ENCODE data around the gene LIMA1. TPM values are rescaled to one million over a fixed set of nuclear protein-coding genes. Genes with fewer than 3 reads are reported as not detected.

Gene LIMA1
- total and polyA plus RNA-seq, 9 of the 15 experiments (the other 6 are each of a cell fraction or from before 2014, with no cell fraction given) = 20.2 to 37.8 (median 27.3) TPM

- TF ChIP-seq GTF2F1 (IDR thresholded peaks at IDR 0.05; ENCODE audit: low read depth, low read length) (no peak), TSC22D4 (tag; IDR thresholded peaks at IDR 0.05) (no peak), TAL1 (IDR thresholded peaks at IDR 0.05) (peak; percentile 53), GATAD2A (IDR thresholded peaks at IDR 0.05) (0 out of 2 replicates have a peak, but pooled peaks have one; percentile 29), HDAC1 (IDR thresholded peaks at IDR 0.05) (peak in 1 of 2 experiments; percentile 41; a peak in 1 of 4 replicates), DPF2 (IDR thresholded peaks at IDR 0.05) (peak; percentile 74), MBD2 (IDR thresholded peaks at IDR 0.05; ENCODE audit: borderline replicate concordance, low read depth) (no peak)
These were observed 43.1 kb downstream of the LIMA1 start (continued) for GRCh38 chr12:50240096-50240791.

- ATAC-seq = no peak; the same call in 2 of the 3 replicates
- no peak overlapping the region for H3K4me3 ChIP-seq
- H3K9me1 ChIP-seq (ENCODE audit: control insufficient read depth, insufficient read depth, low read length) = no peaks in the 10 kb centered on the region
- BruUV-seq (replicated peaks) = no TSS peak
- peaks cover 26 to 41% of the 10 kb centered on the region in 2 experiments for H3K4me1 ChIP-seq (replicated peaks in 1 of 2; ENCODE audit: control insufficient read depth in 2 of 2, insufficient read depth in 2 of 2, low read length in 2 of 2)
- H3K79me2 ChIP-seq (ENCODE audit: control insufficient read depth, insufficient read depth, low read length) = no peaks in the 10 kb centered on the region
- DNase-seq (ENCODE audit: extremely low read depth in 1 of 4, low spot score in 3 of 4) = no peak
- peak overlapping the region; percentile 52; the same call in 1 of the 2 replicates for H2AFZ ChIP-seq (ENCODE audit: low read depth, low read length)
- H4K20me1 ChIP-seq (replicated peaks; ENCODE audit: control insufficient read depth, insufficient read depth, low read length) = no peaks in the 10 kb centered on the region
- WGBS (ENCODE audit: insufficient coverage, low coverage, missing lambda C conversion rate) = 21% methylated on average over 10 of the region's 10 CpGs
- in situ Hi-C loops (cut with MboI) (no loop called here), intact Hi-C loops (cut with micrococcal nuclease) (no loop called here)
- no peaks in the 10 kb centered on the region for H3K27me3 ChIP-seq (ENCODE audit: control insufficient read depth in 2 of 2, insufficient read depth in 2 of 2, low read length in 2 of 2)
- no peaks in the 10 kb centered on the region for H3K36me3 ChIP-seq (ENCODE audit: control insufficient read depth, insufficient read depth, low read length)
- CTCF ChIA-PET (ENCODE audit: low intra/inter-chr PET ratio) = interaction anchor here (1.0 kb wide), 1 partner anchor 17 kb away, joined by 4 read pairs; no protein-coding TSS in a partner anchor
- H3K27ac ChIP-seq (ENCODE audit: extremely low read depth, low read depth, low read length) = no peak overlapping the region
- peak; percentile 72 for FAIRE-seq
- no peak overlapping the region for H3K9ac ChIP-seq (ENCODE audit: insufficient read depth in 1 of 2, low read depth in 2 of 2, low read length in 2 of 2)
- H3K4me2 ChIP-seq (ENCODE audit: insufficient read depth, low read length) = no peak overlapping the region
- H3K9me3 ChIP-seq (replicated peaks; ENCODE audit: control insufficient read depth, insufficient read depth, low read depth, low read length) = no peaks in the 10 kb centered on the region
- POLR2A ChIA-PET = interaction anchor here (1.0 to 1.9 kb wide), 3 partner anchors 15 to 20 kb away, joined by 3 to 8 read pairs (median 7); no protein-coding TSS in a partner anchor
- peak; percentile 68 for TF ChIP-seq ZEB2 (IDR thresholded peaks at IDR 0.05)
- no peak for TF ChIP-seq HNRNPK (IDR thresholded peaks at IDR 0.05; ENCODE audit: low read depth, low read length, poor library complexity, severe bottlenecking)
- no peak for TF ChIP-seq ARID4B (CRISPR knock-in tag; IDR thresholded peaks at IDR 0.05)
- no peak for TF ChIP-seq EP300 (IDR thresholded peaks at IDR 0.05; ENCODE audit: low read length)
- TF ChIP-seq SPI1 (IDR thresholded peaks at IDR 0.05; ENCODE audit: borderline replicate concordance, low read depth, low read length) = peak; percentile 31; the same call in 1 of the 2 replicates
- TF ChIP-seq CBFA2T3 (IDR thresholded peaks at IDR 0.05) = peak; percentile 32; the same call in 1 of the 2 replicates
- no peak for TF ChIP-seq SREBF2 (CRISPR knock-in tag; IDR thresholded peaks at IDR 0.05)
- no peak for TF ChIP-seq FOS (IDR thresholded peaks at IDR 0.05; ENCODE audit: extremely low read depth, insufficient read length)
- peak; percentile 87 for TF ChIP-seq ZNF316 (IDR thresholded peaks at IDR 0.05)
- peak; percentile 38; the same call in 1 of the 2 replicates for TF ChIP-seq MAFG (tag; conservative IDR thresholded peaks at IDR 0.05)
- TF ChIP-seq SMARCA4 (IDR thresholded peaks at IDR 0.05) = peak; percentile 44; the same call in 1 of the 2 replicates
- 0 out of 4 replicates have a peak, but pooled peaks of 1 of the 2 experiments have one; percentile 23 for TF ChIP-seq RCOR1 (IDR thresholded peaks at IDR 0.05; ENCODE audit: borderline replicate concordance in 1 of 2, low read depth in 2 of 2, low read length in 2 of 2)
- no peak for TF ChIP-seq RBM25 (IDR thresholded peaks at IDR 0.05; ENCODE audit: low read depth, low read length, severe bottlenecking)
These were observed 43.9 kb downstream of the LIMA1 start for GRCh38 chr12:50239355-50239891.
